Vagina (tissue), 2 donors: Measurements from ENCODE around the gene UBR3.
"Not testable (repeated sequence)": the region's sequence is repeated elsewhere in the genome, so short reads cannot be mapped to it uniquely, and the experiment has no call there.

Source experiments
- POLR2A ChIP-seq, 2 donors: fragments of 450-650 bp; IDR thresholded peaks; one replicate each; pipeline ENCODE4 v1.6.1; 2017; ENCODE audit warnings: antibody characterized with exemption in 2 of 2, mild to moderate bottlenecking in 2 of 2, moderate library complexity in 2 of 2
- TF ChIP-seq, protein P1 (sequence below), 3 experiments: fragments of 450-650 bp in 2 of 3; fragments of 200-600 bp in 1 of 3; sonication (generic) in 1 of 3; IDR thresholded peaks; one replicate each; pipeline ENCODE4 v1.5.1; 2017 to 2019; ENCODE audit warnings: antibody characterized with exemption in 3 of 3, mild to moderate bottlenecking in 2 of 3, moderate library complexity in 2 of 3

DNA sequence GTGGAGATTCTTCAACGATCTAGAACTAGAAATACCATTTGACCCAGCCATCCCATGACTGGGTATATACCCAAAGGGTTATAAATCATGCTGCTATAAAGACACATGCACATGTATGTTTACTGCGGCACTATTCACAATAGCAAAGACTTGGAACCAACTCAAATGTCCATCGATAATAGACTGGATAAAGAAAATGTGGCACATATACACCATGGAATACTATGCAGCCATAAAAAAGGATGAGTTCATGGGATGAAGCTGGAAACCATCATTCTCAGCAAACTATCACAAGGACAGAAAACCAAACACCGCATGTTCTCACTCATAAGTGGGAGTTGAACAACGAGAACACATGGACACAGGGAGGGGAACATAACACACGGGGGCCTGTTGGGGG is 9.9 kb upstream of the UBR3 start:
- TF ChIP-seq POLR2A (IDR thresholded peaks at IDR 0.05): not testable (repeated sequence)
- TF ChIP-seq, protein P1, sequence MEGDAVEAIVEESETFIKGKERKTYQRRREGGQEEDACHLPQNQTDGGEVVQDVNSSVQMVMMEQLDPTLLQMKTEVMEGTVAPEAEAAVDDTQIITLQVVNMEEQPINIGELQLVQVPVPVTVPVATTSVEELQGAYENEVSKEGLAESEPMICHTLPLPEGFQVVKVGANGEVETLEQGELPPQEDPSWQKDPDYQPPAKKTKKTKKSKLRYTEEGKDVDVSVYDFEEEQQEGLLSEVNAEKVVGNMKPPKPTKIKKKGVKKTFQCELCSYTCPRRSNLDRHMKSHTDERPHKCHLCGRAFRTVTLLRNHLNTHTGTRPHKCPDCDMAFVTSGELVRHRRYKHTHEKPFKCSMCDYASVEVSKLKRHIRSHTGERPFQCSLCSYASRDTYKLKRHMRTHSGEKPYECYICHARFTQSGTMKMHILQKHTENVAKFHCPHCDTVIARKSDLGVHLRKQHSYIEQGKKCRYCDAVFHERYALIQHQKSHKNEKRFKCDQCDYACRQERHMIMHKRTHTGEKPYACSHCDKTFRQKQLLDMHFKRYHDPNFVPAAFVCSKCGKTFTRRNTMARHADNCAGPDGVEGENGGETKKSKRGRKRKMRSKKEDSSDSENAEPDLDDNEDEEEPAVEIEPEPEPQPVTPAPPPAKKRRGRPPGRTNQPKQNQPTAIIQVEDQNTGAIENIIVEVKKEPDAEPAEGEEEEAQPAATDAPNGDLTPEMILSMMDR (IDR thresholded peaks at IDR 0.05): not testable (repeated sequence)
